ENCODE results near the gene SMTN.
"Not testable (repeated sequence)": the region's sequence is repeated elsewhere in the genome, so short reads cannot be mapped to it uniquely, and the experiment has no call there.

DNA sequence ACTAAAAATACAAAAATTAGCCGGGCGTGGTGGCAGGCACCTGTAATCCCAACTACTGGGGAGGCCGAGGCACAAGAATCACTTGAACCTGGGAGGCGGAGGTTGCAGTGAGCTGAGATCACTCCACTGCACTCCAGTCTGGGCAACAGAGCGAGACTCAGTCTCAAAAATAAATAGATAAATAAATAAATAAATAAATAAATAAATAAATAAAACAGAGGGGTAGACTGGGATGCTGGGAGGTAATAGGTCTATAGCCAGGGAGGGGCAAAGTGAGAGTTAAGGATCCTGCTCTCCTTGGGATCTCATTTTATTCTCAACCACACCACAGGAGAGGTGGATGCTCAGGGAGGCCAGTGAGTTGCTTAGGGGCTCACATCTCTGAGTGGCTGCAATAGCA lies 16.4 kb downstream of the SMTN start:
- TF ChIP-seq, protein P1, sequence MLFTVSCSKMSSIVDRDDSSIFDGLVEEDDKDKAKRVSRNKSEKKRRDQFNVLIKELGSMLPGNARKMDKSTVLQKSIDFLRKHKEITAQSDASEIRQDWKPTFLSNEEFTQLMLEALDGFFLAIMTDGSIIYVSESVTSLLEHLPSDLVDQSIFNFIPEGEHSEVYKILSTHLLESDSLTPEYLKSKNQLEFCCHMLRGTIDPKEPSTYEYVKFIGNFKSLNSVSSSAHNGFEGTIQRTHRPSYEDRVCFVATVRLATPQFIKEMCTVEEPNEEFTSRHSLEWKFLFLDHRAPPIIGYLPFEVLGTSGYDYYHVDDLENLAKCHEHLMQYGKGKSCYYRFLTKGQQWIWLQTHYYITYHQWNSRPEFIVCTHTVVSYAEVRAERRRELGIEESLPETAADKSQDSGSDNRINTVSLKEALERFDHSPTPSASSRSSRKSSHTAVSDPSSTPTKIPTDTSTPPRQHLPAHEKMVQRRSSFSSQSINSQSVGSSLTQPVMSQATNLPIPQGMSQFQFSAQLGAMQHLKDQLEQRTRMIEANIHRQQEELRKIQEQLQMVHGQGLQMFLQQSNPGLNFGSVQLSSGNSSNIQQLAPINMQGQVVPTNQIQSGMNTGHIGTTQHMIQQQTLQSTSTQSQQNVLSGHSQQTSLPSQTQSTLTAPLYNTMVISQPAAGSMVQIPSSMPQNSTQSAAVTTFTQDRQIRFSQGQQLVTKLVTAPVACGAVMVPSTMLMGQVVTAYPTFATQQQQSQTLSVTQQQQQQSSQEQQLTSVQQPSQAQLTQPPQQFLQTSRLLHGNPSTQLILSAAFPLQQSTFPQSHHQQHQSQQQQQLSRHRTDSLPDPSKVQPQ (CRISPR knock-in tag; IDR thresholded peaks at IDR 0.05; ENCODE audit: borderline replicate concordance): not testable (repeated sequence)
- TF ChIP-seq SMARCE1 (IDR thresholded peaks at IDR 0.05): not testable (repeated sequence)
- TF ChIP-seq, protein P2, sequence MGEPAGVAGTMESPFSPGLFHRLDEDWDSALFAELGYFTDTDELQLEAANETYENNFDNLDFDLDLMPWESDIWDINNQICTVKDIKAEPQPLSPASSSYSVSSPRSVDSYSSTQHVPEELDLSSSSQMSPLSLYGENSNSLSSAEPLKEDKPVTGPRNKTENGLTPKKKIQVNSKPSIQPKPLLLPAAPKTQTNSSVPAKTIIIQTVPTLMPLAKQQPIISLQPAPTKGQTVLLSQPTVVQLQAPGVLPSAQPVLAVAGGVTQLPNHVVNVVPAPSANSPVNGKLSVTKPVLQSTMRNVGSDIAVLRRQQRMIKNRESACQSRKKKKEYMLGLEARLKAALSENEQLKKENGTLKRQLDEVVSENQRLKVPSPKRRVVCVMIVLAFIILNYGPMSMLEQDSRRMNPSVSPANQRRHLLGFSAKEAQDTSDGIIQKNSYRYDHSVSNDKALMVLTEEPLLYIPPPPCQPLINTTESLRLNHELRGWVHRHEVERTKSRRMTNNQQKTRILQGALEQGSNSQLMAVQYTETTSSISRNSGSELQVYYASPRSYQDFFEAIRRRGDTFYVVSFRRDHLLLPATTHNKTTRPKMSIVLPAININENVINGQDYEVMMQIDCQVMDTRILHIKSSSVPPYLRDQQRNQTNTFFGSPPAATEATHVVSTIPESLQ (CRISPR knock-in tag; IDR thresholded peaks at IDR 0.05): not testable (repeated sequence)

Measured in K562 (cell line).